HG03558 (cell line): ENCODE measurements around the gene MBL2.

Source experiments
- ATAC-seq: cut with Tn5 transposase; IDR thresholded peaks from one replicate; pipeline ENCODE4 v1.9.1; 2021; ENCODE audit warnings: moderate number of reproducible peaks; ENCODE audit not compliant: unreplicated experiment; ENCODE audit errors: extremely low read depth

Gene MBL2

DNA sequence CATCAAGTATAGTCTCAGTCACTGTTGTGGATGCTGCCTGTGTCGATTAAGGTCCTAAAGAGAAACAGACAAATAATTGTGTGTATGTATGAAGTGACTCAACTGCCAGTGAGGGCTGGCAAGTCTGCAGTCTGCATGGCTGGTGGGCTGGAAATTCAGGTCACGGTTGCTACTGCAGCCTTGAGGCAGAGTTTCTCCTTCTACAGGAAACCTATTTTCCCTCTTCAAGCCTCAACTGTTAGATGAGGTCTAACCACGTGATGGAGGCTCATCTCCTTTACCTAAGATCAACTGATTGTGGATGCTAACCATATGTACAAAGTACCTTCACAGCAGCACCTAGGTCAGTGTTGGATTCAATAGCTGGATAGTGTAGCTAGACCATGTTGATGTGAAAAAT is 29.9 kb downstream of the MBL2 start:
- ATAC-seq, result no peak

DNA sequence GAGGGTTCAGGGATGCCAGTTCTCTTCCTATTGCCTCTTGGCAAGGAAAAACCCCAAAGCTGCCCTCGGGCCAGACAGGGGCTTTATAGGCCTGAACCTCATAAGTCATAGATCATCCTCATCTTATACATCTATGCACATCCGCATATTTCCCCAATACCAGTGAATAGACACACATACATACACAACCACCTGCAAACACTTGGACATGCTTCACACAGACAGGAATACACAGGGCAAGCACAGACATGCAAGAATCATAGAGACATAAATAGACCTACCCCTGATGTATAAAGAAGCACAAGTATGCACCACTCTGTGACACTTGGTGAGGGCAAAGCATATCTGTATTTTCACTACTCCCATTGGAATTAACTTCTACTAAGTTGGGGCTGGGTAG is 30.7 kb downstream of the MBL2 start:
- ATAC-seq, result no peak

- ATAC-seq, result no peak
Measured at GRCh38 chr10:52740913-52741675, 31.5 kb downstream of the MBL2 start.

GRCh38 chr10:52740155-52740549 is 32.4 kb downstream of the MBL2 start:
- ATAC-seq, result no peak

DNA sequence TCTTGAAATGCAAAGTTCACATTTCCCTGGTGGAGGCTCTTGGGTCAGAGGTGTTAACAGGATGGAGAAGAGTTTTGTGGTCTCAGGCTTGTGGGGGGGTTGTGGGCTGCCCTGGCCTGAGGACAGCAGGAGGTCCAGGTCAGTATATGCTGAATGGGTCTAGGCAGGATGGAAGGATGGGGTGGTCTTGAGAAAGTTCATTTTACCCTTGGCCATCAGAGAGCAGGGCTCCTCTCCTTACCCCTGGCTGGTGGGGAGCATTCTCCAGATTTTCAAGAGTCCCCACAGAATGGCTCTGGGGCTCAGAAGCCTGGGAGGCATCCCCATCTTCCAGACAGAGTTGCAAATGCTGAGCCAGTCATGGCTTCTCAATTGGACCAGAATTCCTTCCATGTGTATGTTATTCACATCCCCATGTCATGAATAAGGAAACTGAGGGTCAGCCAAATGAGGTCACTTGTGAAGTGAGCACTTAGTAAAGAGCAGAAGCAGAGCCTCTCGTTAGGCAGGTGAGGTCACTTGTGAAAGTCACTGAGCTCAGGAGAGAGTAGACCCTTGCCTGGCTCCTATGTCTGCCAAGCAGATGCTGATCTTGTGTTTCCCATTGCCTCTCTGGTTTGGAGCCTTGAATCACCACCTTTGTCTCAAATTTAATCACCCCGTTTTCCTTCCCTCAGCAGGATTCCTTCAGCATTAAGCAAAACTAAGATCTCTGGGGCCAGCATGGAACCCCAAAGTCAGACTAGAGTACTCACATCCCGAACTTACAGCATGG is 33.0 kb downstream of the MBL2 start:
- no peak for ATAC-seq

GRCh38 chr10:52738951-52739350 is 33.6 kb downstream of the MBL2 start:
- no peak for ATAC-seq

DNA sequence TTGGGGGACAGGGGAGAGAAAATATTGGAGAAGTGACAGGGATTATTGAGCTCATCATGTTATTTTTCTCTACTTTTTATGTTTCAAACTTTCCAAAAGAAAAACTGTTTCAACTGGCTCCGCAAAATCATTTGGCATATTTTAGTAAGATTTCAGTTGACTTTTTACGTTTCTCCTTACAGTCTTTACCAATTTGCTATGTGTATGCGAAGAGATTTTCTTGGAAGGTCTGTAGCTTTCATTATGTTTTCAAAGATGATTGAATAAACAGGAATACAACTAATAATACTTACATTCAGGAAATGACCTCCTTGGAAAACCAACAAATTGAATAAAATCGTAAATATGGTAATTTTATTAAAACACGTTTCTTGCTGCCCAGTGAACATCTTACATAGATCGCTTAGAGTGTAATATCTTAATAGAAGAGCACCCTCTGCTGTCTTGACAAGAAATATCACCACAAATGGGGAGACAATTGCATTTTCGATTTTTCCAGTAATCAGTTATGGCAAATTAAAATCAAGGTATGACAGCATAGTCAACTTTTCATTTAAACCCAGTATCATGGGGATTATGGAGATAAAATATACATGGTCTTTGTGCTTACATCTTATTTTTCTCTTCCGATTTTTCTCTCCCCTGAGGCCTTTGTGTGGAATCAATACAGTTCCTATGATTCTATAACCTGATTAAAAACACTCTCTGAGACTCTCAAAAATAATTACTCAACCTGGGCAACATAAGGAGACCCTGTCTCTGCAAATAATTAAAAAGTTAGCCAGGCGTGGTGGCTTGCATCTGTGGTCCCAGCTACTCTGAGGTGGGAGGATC is 43.1 kb downstream of the MBL2 start:
- ATAC-seq, result no peak

DNA sequence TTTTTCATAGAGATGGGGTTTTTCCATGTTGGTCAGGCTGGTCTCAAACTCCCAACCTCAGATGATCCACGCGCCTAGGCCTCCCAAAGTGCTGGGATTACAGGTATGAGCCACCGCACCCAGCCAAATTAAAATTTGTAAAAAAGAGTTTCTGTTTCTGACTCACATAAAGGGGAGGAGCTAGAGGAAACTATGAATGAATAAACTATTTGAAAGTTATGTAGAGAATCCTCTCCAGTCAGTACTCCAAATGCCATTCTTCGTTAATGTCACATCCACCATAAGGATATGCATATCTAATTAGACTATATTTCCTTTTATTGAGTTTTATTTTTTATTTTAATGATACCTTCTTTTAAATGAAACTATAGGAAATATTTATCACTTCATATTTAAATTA is 52.6 kb downstream of the MBL2 start:
- no peak for ATAC-seq
